Lower lobe of right lung (tissue), 2 donors: Measurements from ENCODE around the gene CDK8. TPM values are rescaled to one million over a fixed set of nuclear protein-coding genes. Genes with fewer than 3 reads are reported as not detected.

Experiments used
- ATAC-seq, 2 donors: fragments of 200-7000 bp; cut with Tn5 transposase; one replicate each; pipeline ENCODE4 v1.9.1; 2020 to 2022; ENCODE audit warnings: mild to moderate bottlenecking in 2 of 2, moderate library complexity in 2 of 2
- DNase-seq: peaks from one replicate; pipeline ENCODE4 v3.0.0-alpha.2; 2020
- H3K27ac ChIP-seq: fragments of 200-600 bp; one replicate; pipeline ENCODE4 v1.8.0; 2022
- H3K27me3 ChIP-seq: fragments of 200-600 bp; one replicate; pipeline ENCODE4 v1.8.0; 2022; ENCODE audit warnings: low read depth
- H3K36me3 ChIP-seq: fragments of 200-600 bp; one replicate; pipeline ENCODE4 v1.8.0; 2022; ENCODE audit warnings: mild to moderate bottlenecking
- H3K4me1 ChIP-seq: fragments of 200-600 bp; one replicate; pipeline ENCODE4 v1.8.0; 2022
- H3K4me3 ChIP-seq: fragments of 200-600 bp; one replicate; pipeline ENCODE4 v1.8.0; 2022; ENCODE audit warnings: mild to moderate bottlenecking
- H3K9me3 ChIP-seq: fragments of 200-600 bp; one replicate; pipeline ENCODE4 v1.8.0; 2022
- CTCF ChIP-seq: fragments of 200-600 bp; IDR thresholded peaks from one replicate; pipeline ENCODE4 v1.8.0; 2022; ENCODE audit warnings: antibody characterized with exemption, mild to moderate bottlenecking
- intact Hi-C: fragments of 100-400 bp; cut with DNase I; formaldehyde crosslinking; loops from one replicate; pipeline ENCODE4 v1.11.0; 2022
- total RNA-seq: library from RNA; stranded (reverse); fragmentation: NEBNext Ultra II Directional; extraction: Animal tissue kit (Norgen Biotek cat#: 25700); gene quantifications from one replicate; pipeline ENCODE4 v1.2.1, GENCODE V29; 2021
- donor health status: DM: no; HTN: yes; CAD: no; lungs with severe emphysema.

The CDK8 gene
- total RNA-seq, 1 donor from 2014 or later: 10.3 TPM

DNA sequence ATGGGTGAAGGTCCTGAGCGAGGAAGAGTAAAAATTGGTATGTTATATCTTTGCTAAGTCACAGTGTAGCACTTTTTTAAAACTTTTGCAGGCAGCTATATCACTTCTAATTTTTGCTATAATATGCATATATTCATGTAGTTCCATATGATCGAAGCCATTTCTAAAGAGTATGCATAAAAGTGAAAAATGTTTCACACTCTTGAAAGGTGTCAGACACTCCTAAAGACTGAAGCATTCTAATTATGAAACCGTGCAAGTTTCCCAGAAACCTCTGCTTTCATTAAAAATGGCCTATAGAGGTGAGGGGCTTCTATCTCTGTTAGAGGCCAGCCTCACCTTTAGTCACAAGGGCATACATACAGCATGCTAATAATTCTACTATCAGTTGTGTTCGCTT lies 128.9 kb downstream of the CDK8 start:
- ATAC-seq (no peak), DNase-seq (no peak)
- TF ChIP-seq CTCF: no peak
- Histone ChIP-seq H3K9me3 (no peaks in the 10 kb centered on the region), H3K36me3 (peaks cover 13% of the 10 kb centered on the region), H3K27ac (no peak overlapping the region), H3K4me1 (no peaks in the 10 kb centered on the region), H3K27me3 (no peaks in the 10 kb centered on the region), H3K4me3 (no peak overlapping the region)
- intact Hi-C loops: no loop called here

- Histone ChIP-seq H3K9me3 (no peaks in the 10 kb centered on the region), H3K36me3 (peaks cover 27% of the 10 kb centered on the region), H3K4me1 (no peaks in the 10 kb centered on the region), H3K4me3 (no peak overlapping the region), H3K27me3 (no peaks in the 10 kb centered on the region), H3K27ac (no peak overlapping the region)
- intact Hi-C loops: no loop called here
- no peak for TF ChIP-seq CTCF
- ATAC-seq (no peak), DNase-seq (no peak)
Measured at GRCh38 chr13:26384587-26384986, 130.7 kb downstream of the CDK8 start.

- Histone ChIP-seq H3K9me3 (no peaks in the 10 kb centered on the region), H3K36me3 (peaks cover 33% of the 10 kb centered on the region), H3K4me1 (no peaks in the 10 kb centered on the region), H3K27ac (no peak overlapping the region), H3K27me3 (no peaks in the 10 kb centered on the region), H3K4me3 (no peak overlapping the region)
- intact Hi-C loops: no loop called here
- ATAC-seq: no peak
- TF ChIP-seq CTCF: no peak
- no peak for DNase-seq
Measured at GRCh38 chr13:26386026-26386425, 132.1 kb downstream of the CDK8 start.

- ATAC-seq (no peak), DNase-seq (no peak)
- no peak for TF ChIP-seq CTCF
- Histone ChIP-seq H3K9me3 (no peaks in the 10 kb centered on the region), H3K36me3 (peaks cover 33% of the 10 kb centered on the region), H3K4me1 (no peaks in the 10 kb centered on the region), H3K27ac (no peak overlapping the region), H3K27me3 (no peaks in the 10 kb centered on the region), H3K4me3 (no peak overlapping the region)
- intact Hi-C loops: no loop called here
Measured at GRCh38 chr13:26390203-26390602, 136.3 kb downstream of the CDK8 start.

DNA sequence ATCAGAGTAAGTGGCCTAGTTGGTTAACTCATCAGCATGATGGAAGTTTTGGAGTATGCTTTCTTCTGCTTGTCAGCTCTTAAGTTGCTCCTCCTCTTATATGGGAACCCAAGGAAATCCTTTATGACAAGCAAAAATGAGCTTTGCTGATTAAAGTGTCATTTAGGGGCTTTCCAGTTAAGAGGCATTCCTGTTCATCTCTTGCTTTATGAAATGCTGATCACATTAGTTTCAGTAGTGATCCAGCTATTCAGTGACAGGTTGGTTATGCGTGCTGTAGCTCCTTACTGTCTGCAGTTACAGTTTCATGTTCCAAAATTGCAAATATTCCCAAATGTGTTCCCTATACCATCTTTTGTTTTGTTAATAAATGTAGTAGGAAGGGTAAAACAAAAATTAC lies 146.6 kb downstream of the CDK8 start:
- Histone ChIP-seq H3K27me3 (no peaks in the 10 kb centered on the region), H3K36me3 (peaks cover 33% of the 10 kb centered on the region), H3K4me3 (no peak overlapping the region), H3K4me1 (no peaks in the 10 kb centered on the region), H3K27ac (no peak overlapping the region), H3K9me3 (no peaks in the 10 kb centered on the region)
- ATAC-seq (no peak), DNase-seq (no peak)
- no peak for TF ChIP-seq CTCF
- intact Hi-C loops: no loop called here

- H3K4me1 ChIP-seq: no peaks in the 10 kb centered on the region
- H3K27ac ChIP-seq: no peak overlapping the region
- TF ChIP-seq CTCF: no peak
- H3K4me3 ChIP-seq: no peak overlapping the region
- peaks cover 33% of the 10 kb centered on the region for H3K36me3 ChIP-seq
- H3K27me3 ChIP-seq: no peaks in the 10 kb centered on the region
- intact Hi-C loops: no loop called here
- H3K9me3 ChIP-seq: no peaks in the 10 kb centered on the region
- no peak for DNase-seq
- no peak for ATAC-seq
Measured at GRCh38 chr13:26401069-26401468, 147.1 kb downstream of the CDK8 start.
